H9 (cell line): ENCODE data around the gene NELFCD. TPM values are rescaled to one million over a fixed set of nuclear protein-coding genes. Genes with fewer than 3 reads are reported as not detected.
A peak's percentile ranks its signal among the peaks of the same experiment; 100 is the strongest.
"Not testable (repeated sequence)": the region's sequence is repeated elsewhere in the genome, so short reads cannot be mapped to it uniquely, and the experiment has no call there.

ENCODE experiments used
- DNase-seq: peaks from one replicate; pipeline ENCODE4 v3.0.0-alpha.2; 2017
- H2AFZ ChIP-seq: one replicate; pipeline ENCODE4 v1.6.1; 2013; ENCODE audit warnings: mild to moderate bottlenecking, low read length, control low read depth, moderate library complexity
- H2AK5ac ChIP-seq: 2 replicates; pipeline ENCODE4 v1.6.1; 2013; ENCODE audit warnings: low read length, control low read depth, mixed read lengths; ENCODE audit not compliant: insufficient read length
- H2BK120ac ChIP-seq: one replicate; pipeline ENCODE4 v1.6.1; 2013; ENCODE audit warnings: low read depth, mild to moderate bottlenecking, low read length, control low read depth, inconsistent platforms; ENCODE audit not compliant: poor library complexity, severe bottlenecking
- H2BK12ac ChIP-seq: 2 replicates; pipeline ENCODE4 v1.6.1; 2013; ENCODE audit warnings: low read length, control low read depth, mixed read lengths, low read depth; ENCODE audit not compliant: insufficient read length
- H2BK15ac ChIP-seq: 2 replicates; pipeline ENCODE4 v1.6.1; 2013; ENCODE audit warnings: low read depth, low read length, control low read depth
- H2BK20ac ChIP-seq: one replicate; pipeline ENCODE4 v1.6.1; 2013; ENCODE audit warnings: low read depth, mild to moderate bottlenecking, low read length, control low read depth, inconsistent platforms; ENCODE audit not compliant: poor library complexity, severe bottlenecking
- H2BK5ac ChIP-seq: 2 replicates; pipeline ENCODE4 v1.6.1; 2013; ENCODE audit warnings: low read length, control low read depth, mixed read lengths; ENCODE audit not compliant: insufficient read length
- H3K14ac ChIP-seq: 2 replicates; pipeline ENCODE4 v1.6.1; 2013; ENCODE audit warnings: low read length, control low read depth; ENCODE audit not compliant: insufficient read depth
- H3K18ac ChIP-seq: 2 replicates; pipeline ENCODE4 v1.6.1; 2013; ENCODE audit warnings: low read depth, mild to moderate bottlenecking, mixed read lengths, low read length, control low read depth; ENCODE audit not compliant: insufficient read length
- H3K23ac ChIP-seq: 2 replicates; pipeline ENCODE4 v1.6.1; 2013; ENCODE audit warnings: low read length, control low read depth, mixed read lengths, low read depth; ENCODE audit not compliant: insufficient read length
- H3K23me2 ChIP-seq: 2 replicates; pipeline ENCODE4 v1.6.1; 2013; ENCODE audit warnings: low read depth, mild to moderate bottlenecking, mixed read lengths, low read length, control low read depth; ENCODE audit not compliant: insufficient read length, poor library complexity, severe bottlenecking
- H3K27ac ChIP-seq: 2 replicates; pipeline ENCODE4 v1.5.1; 2013; ENCODE audit warnings: low read length, control low read depth, mixed read lengths, low read depth; ENCODE audit not compliant: insufficient read length
- H3K27me3 ChIP-seq: 2 replicates; pipeline ENCODE4 v1.6.1; 2013; ENCODE audit warnings: low read length, control low read depth, inconsistent platforms; ENCODE audit not compliant: insufficient read depth
- H3K4ac ChIP-seq: 2 replicates; pipeline ENCODE4 v1.6.1; 2013; ENCODE audit warnings: low read depth, mild to moderate bottlenecking, control low read depth, inconsistent platforms, low read length, moderate library complexity
- H3K4me1 ChIP-seq: 2 replicates; pipeline ENCODE4 v1.6.1; 2013; ENCODE audit warnings: low read length, control low read depth, inconsistent platforms; ENCODE audit not compliant: insufficient read depth
- H3K4me2 ChIP-seq: 2 replicates; pipeline ENCODE4 v1.6.1; 2013; ENCODE audit warnings: low read length, control low read depth, mixed read lengths; ENCODE audit not compliant: insufficient read length, insufficient read depth
- H3K56ac ChIP-seq: 2 replicates; pipeline ENCODE4 v1.6.1; 2013; ENCODE audit warnings: low read depth, mild to moderate bottlenecking, mixed read lengths, low read length, control low read depth; ENCODE audit not compliant: insufficient read length
- H3K79me1 ChIP-seq: 2 replicates; pipeline ENCODE4 v1.6.1; 2013; ENCODE audit warnings: low read depth, mild to moderate bottlenecking, moderate library complexity, low read length, control low read depth, inconsistent platforms; ENCODE audit not compliant: insufficient read depth, poor library complexity, severe bottlenecking
- H3K79me2 ChIP-seq: 2 replicates; pipeline ENCODE4 v1.6.1; 2013; ENCODE audit warnings: low read length, control low read depth, inconsistent platforms; ENCODE audit not compliant: insufficient read depth
- H3K9ac ChIP-seq: 2 replicates; pipeline ENCODE4 v1.6.1; 2013; ENCODE audit warnings: low read length, control low read depth, mixed read lengths; ENCODE audit not compliant: insufficient read length; ENCODE audit errors: extremely low read depth
- H3K9me3 ChIP-seq: one replicate; pipeline ENCODE4 v1.6.1; 2013; ENCODE audit warnings: low read depth, low read length, inconsistent platforms; ENCODE audit not compliant: control insufficient read depth
- H3T11ph ChIP-seq: one replicate; pipeline ENCODE4 v1.6.1; 2013; ENCODE audit warnings: mild to moderate bottlenecking, low read length, control low read depth, inconsistent platforms
- H4K20me1 ChIP-seq: one replicate; pipeline ENCODE4 v1.6.1; 2013; ENCODE audit not compliant: control insufficient read depth, insufficient read length, insufficient read depth
- H4K5ac ChIP-seq: 2 replicates; pipeline ENCODE4 v1.6.1; 2013; ENCODE audit warnings: low read depth, mild to moderate bottlenecking, mixed read lengths, low read length, control low read depth; ENCODE audit not compliant: insufficient read length
- H4K8ac ChIP-seq: replicated peaks from 2 replicates; pipeline ENCODE4 v1.6.1; 2013; ENCODE audit warnings: low read length, control low read depth, mixed read lengths, low read depth; ENCODE audit not compliant: insufficient read length
- H4K91ac ChIP-seq: 2 replicates; pipeline ENCODE4 v1.6.1; 2013; ENCODE audit warnings: low read depth, mild to moderate bottlenecking, moderate library complexity, mixed read lengths, low read length, control low read depth; ENCODE audit not compliant: insufficient read length
- H3K27ac Mint-ChIP-seq, 3 experiments: 2 replicates in 2 of 3; 3 replicates in 1 of 3; pipeline ENCODE4 v1.8.0; 2020 to 2021; ENCODE audit warnings: mixed read lengths in 3 of 3, mild to moderate bottlenecking in 1 of 3, moderate library complexity in 1 of 3
- H3K27me3 Mint-ChIP-seq: 2 replicates; pipeline ENCODE4 v1.8.0; 2021; ENCODE audit warnings: low read depth, mild to moderate bottlenecking, moderate library complexity, mixed read lengths
- H3K36me3 Mint-ChIP-seq, 3 experiments: 2 replicates in 2 of 3; 3 replicates in 1 of 3; pipeline ENCODE4 v1.8.0; 2020 to 2021; ENCODE audit warnings: low read depth in 3 of 3, mixed read lengths in 3 of 3; ENCODE audit not compliant: insufficient read depth in 1 of 3
- H3K4me1 Mint-ChIP-seq, 2 experiments: 2 replicates each; pipeline ENCODE4 v1.8.0; 2020; ENCODE audit warnings: mixed read lengths in 2 of 2
- H3K4me3 Mint-ChIP-seq, 2 experiments: 2 replicates in 1 of 2; 3 replicates in 1 of 2; pipeline ENCODE4 v1.8.0; 2020 to 2021; ENCODE audit warnings: mild to moderate bottlenecking in 2 of 2, mixed read lengths in 2 of 2, moderate library complexity in 1 of 2
- H3K9me3 Mint-ChIP-seq, 2 experiments: 2 replicates in 1 of 2; 3 replicates in 1 of 2; pipeline ENCODE4 v1.8.0; 2020; ENCODE audit warnings: mild to moderate bottlenecking in 2 of 2, mixed read lengths in 2 of 2, moderate library complexity in 1 of 2
- WGBS: extraction: QIAGEN DNeasy Blood & Tissue Kit; methylation state at CpG from one replicate; pipeline ENCODE4 v1.1.7; 2013; ENCODE audit warnings: missing lambda C conversion rate, low lambda C conversion rate, mixed read lengths; ENCODE audit not compliant: insufficient read length; ENCODE audit errors: extremely low coverage; 5-methylcytosine and 5-hydroxymethylcytosine counted together
- total RNA-seq: library from RNA; stranded (reverse); gene quantifications from 2 replicates; pipeline ENCODE4 v1.2.1, GENCODE V29; 2021
- TF ChIP-seq, protein P1 (sequence below): fragments of 200-600 bp; sonication (generic); conservative IDR thresholded peaks from 3 replicates; pipeline ENCODE4 v1.8.0; 2021; ENCODE audit warnings: antibody characterized with exemption, mild to moderate bottlenecking

Gene NELFCD
- total RNA-seq, 1 experiment from 2014 or later, result 57.8 TPM

DNA sequence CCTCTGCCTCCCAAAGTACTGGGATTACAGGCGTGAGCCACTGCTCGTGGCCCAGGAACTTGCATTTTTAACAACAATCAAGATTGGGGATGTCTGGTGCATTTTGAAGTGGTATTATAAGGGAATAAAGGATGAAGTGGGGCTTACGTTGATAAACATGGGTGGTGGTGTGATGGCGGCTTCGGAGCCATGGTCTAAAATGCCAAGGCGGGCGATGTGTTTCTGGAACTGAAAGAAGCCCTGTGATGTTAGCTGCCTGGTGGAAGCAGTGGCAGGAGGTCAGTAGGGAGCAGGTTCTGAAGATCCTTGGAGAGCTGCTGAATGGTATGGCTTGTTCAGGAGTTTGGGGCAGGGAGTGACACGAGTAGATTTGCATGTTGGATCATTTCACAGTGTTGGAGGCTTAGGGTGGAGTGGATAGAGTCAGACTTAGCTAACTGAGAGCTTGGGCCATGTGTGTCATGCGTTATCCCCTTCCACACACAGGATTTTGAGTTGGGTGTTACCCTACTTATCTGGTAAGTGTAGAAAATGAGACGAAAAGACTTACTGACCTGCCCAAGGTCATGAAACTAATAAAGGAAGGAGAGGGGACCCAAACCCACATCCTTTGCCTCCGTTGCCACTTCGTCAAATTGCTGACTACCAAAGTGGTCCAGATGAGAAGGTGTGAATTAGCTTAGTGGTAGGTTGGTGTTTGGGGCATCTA, 1.5 kb downstream of the NELFCD start:
- peak overlapping the region; percentile 99 for H3K4me2 ChIP-seq
- Mint-ChIP-seq H3K27me3 (peaks cover 10% of the 10 kb centered on the region), H3K4me1 (peaks cover 30 to 32% of the 10 kb centered on the region in 2 experiments), H3K27ac (no peak overlapping the region), H3K36me3 (peaks cover 8 to 26% (median 24%) of the 10 kb centered on the region in 3 experiments), H3K4me3 (peak overlapping the region; percentile 84 to 91), H3K9me3 (no peaks in the 10 kb centered on the region)
- no peak overlapping the region for H2AFZ ChIP-seq
- peaks cover 10% of the 10 kb centered on the region; the same call in 1 of the 2 replicates for H3K79me2 ChIP-seq
- no peak overlapping the region for H3K18ac ChIP-seq
- H4K8ac ChIP-seq, result no peak overlapping the region
- H2BK5ac ChIP-seq, result no peak overlapping the region
- no peak overlapping the region for H2BK15ac ChIP-seq
- no peak overlapping the region for H2AK5ac ChIP-seq
- H4K91ac ChIP-seq, result no peak overlapping the region
- H3K9me3 ChIP-seq, result no peaks in the 10 kb centered on the region
- H3K56ac ChIP-seq, result no peak overlapping the region
- no peak overlapping the region for H3K9ac ChIP-seq
- no peak overlapping the region for H2BK20ac ChIP-seq
- H2BK12ac ChIP-seq, result no peak overlapping the region
- H3K27me3 ChIP-seq, result no peaks in the 10 kb centered on the region
- H3T11ph ChIP-seq, result no peak overlapping the region
- H4K5ac ChIP-seq, result no peak overlapping the region
- H3K14ac ChIP-seq, result no peak overlapping the region
- peaks cover 6% of the 10 kb centered on the region for H3K23me2 ChIP-seq
- H2BK120ac ChIP-seq, result no peak overlapping the region
- peaks cover 4% of the 10 kb centered on the region for H3K79me1 ChIP-seq
- H3K4me1 ChIP-seq, result peaks cover 4% of the 10 kb centered on the region; the same call in 1 of the 2 replicates
- no peak overlapping the region for H3K23ac ChIP-seq
- TF ChIP-seq, protein P1, sequence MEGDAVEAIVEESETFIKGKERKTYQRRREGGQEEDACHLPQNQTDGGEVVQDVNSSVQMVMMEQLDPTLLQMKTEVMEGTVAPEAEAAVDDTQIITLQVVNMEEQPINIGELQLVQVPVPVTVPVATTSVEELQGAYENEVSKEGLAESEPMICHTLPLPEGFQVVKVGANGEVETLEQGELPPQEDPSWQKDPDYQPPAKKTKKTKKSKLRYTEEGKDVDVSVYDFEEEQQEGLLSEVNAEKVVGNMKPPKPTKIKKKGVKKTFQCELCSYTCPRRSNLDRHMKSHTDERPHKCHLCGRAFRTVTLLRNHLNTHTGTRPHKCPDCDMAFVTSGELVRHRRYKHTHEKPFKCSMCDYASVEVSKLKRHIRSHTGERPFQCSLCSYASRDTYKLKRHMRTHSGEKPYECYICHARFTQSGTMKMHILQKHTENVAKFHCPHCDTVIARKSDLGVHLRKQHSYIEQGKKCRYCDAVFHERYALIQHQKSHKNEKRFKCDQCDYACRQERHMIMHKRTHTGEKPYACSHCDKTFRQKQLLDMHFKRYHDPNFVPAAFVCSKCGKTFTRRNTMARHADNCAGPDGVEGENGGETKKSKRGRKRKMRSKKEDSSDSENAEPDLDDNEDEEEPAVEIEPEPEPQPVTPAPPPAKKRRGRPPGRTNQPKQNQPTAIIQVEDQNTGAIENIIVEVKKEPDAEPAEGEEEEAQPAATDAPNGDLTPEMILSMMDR, result no peak
- H3K27ac ChIP-seq, result no peak overlapping the region
- H3K4ac ChIP-seq, result no peak overlapping the region
- no peak for DNase-seq
- 100% methylated on average over 1 of the region's 12 CpGs for WGBS
- H4K20me1 ChIP-seq, result no peaks in the 10 kb centered on the region

GRCh38 chr20:58983115-58983468, 2.0 kb downstream of the NELFCD start:
- H3K9ac ChIP-seq, H3K27me3 Mint-ChIP-seq, H3K27ac Mint-ChIP-seq, H3K4me2 ChIP-seq, H2AFZ ChIP-seq, H3K4ac ChIP-seq, H3K18ac ChIP-seq, H3K23ac ChIP-seq, H3K4me1 ChIP-seq, H3K9me3 ChIP-seq, H3K79me2 ChIP-seq, H2BK15ac ChIP-seq, H3K27ac ChIP-seq, H2BK120ac ChIP-seq, H4K91ac ChIP-seq, H2BK20ac ChIP-seq, H3K79me1 ChIP-seq, H3K4me3 Mint-ChIP-seq, H3K56ac ChIP-seq, H3K23me2 ChIP-seq, H4K5ac ChIP-seq, H2BK5ac ChIP-seq, H2BK12ac ChIP-seq, H4K8ac ChIP-seq, H3K27me3 ChIP-seq, DNase-seq, H4K20me1 ChIP-seq, H3T11ph ChIP-seq, H3K14ac ChIP-seq, H2AK5ac ChIP-seq, H3K9me3 Mint-ChIP-seq: not testable (repeated sequence)
- Mint-ChIP-seq H3K36me3 (peaks cover 13 to 31% (median 30%) of the 10 kb centered on the region in 3 experiments), H3K4me1 (peaks cover 27 to 29% of the 10 kb centered on the region in 2 experiments)
- WGBS, result no CpG with 5 or more reads among the region's 12 CpGs
